Tongue (tissue), 2 donors: ENCODE measurements around the gene TBPL2. TPM values are rescaled to one million over a fixed set of nuclear protein-coding genes. Genes with fewer than 3 reads are reported as not detected.
"Not testable (repeated sequence)": the region's sequence is repeated elsewhere in the genome, so short reads cannot be mapped to it uniquely, and the experiment has no call there.

ENCODE experiments used
- DNase-seq: peaks from one replicate; pipeline ENCODE4 v3.0.0-alpha.2; 2015
- total RNA-seq: library from RNA; depleted of rRNA; stranded (reverse); fragments of >200 nt; gene quantifications from one replicate; pipeline ENCODE4 v1.2.3, GENCODE V29; 2014

Gene TBPL2
- total RNA-seq, 1 donor from 2014 or later, result not detected

DNA sequence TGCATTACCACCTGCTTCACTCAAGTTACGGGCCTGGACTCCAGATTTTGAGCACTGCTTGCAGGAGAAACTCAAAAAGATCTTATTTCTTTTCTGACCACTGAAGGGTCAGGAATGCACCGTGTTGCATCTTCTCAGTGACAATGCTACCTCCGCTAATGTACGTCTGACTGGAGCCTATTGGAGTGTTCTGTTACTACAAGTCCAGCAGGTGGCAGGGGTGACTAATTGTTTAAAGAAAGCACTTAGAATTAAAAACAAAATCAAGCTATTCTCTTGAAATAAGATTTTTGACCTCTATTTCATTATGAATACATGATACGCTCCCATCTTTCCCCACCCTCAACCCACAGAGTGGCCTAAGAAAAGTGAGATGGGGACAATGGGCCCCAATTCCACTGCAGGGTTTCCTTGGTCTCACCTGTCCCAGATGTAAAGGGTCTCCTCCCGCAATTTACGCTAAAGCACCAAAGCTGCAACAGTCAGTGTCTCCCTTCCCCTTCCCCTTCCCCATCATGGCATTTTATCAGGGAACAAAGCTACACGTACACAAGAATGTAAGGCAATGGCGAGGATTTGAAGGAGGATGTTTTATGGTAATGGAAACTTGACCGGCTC, 2.2 kb downstream of the TBPL2 start:
- DNase-seq, result peak; percentile 69

- DNase-seq, result no peak
Observed at GRCh38 chr14:55436931-55437330, 3.5 kb downstream of the TBPL2 start.

GRCh38 chr14:55436519-55436918, 3.9 kb downstream of the TBPL2 start:
- DNase-seq, result no peak

DNA sequence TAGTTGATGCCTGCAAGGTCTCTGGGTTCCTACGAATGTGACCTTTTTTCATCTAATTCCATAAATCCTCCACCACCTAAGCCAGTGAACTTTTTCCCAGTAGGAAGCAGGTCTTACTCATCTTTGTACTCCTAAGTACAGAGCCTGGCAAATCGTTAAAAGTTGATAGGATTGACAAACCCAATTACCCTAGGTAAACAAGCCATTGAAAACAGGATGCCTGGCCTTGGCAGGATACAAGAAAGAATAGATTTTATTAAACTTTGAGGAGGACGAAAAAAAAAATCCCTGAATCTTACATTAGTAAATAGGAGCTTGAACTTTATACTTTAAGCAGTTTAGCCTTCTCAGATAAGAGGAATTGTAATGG, 5.6 kb downstream of the TBPL2 start:
- DNase-seq, result no peak

DNA sequence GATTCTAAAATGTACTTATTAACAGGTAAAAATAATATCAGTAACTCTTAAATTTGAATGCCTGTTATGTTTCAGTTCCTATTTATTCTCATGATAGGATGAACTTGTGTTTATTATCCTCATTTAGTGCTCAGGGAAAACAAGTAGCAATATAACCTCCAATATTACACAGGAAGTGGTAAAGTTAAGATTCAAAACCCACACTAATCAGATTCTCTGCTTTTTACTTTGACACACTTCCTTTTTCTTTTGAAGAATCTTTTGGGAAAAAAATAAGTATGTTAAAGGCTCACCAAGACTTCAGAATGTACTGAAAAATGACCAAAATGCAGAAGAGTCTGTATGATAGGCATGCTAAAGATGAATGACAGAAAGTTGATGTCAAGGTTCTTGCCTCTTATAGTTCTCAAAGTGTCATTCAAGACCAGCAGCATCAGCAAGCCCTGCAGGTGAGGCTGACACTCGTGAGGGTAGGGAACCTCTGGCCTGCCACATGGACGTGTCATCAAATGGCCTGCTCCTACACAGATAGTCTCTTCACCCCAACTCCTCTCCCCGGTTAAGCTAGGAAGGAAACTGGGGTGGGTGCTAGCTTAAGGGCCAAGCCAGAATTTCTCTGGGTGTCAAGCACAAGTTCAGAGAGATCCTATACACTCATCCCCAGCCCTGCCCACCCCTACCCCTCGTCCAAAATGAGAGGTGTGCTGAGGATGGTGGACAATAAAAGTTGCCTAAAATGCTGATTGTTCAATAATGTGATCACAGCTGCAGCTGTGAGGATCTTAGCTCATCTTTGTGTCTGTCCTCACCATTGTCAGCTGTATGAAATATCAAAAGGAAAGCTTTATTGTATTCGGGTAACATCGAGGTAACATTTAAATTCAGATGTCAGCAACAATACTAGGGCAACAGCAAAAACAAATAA, 6.3 kb downstream of the TBPL2 start:
- DNase-seq, result no peak

DNA sequence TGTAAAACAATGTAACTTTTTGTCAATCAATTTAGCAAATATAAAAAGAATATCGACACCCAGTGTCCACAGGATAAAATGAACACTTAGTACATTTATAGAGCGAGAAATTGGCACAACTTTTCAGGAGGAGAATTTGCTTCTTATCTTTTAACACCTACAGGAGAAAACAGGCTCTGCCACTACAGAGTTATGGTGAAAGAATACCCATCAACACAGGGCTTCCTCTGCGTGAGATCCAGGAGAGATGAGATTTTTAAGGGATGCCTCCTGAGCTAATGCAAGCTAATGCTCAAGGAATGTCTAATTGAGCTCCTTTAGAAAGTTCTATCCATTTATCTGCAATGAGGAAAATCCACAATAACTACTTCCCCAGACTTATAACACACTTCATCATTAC, 7.8 kb downstream of the TBPL2 start:
- DNase-seq, result no peak

DNA sequence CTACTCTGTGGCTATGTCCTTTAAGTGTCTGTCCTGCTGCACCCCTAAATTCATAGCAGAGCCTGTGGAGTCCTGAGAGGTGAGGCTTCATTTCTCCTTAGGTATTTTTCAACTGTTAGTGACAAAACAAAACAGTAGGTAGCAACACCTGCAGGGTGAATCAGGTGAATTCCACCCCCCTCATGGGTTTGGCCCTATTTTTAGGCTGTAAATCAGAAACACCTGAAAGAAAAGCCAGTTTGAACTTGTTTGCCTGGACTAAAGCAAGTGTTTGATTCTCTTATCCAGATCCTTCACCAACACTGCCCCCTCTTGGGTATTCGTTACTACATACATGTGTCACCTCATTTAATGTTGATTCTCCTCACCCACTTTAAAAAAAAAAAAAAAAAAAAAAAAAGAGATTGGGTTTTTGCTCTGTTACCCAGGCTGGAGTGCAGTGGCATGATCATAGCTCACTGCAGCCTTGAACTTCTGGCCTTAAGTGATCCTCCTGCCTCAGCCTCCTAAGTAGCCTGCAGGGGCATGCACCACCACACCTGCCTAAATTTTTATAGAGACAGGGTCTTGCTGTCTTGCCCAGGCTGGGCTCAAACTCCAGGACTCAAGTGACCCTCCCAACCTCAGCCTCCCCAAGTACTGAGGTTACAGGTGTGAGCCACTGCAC, 10.3 kb downstream of the TBPL2 start:
- peak; percentile 60 for DNase-seq

DNA sequence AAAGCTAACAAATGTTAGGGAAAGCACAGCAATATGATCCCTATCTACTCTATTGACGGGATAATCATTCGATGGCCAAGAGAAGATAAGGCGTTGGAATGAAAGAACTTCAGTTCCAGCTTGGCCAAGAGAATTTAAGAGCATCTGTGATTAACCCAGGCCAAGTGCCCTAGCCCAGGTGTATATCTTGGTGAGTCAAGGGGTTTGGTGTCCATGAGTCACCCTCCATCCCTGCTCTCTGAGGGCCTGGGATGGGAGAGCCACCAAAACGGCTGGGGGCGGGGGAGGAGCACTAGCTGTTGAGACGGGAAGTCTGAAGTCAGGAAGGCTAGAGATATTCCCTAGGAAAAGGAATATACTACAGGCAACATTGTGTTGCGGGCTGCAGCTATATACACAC, 13.0 kb downstream of the TBPL2 start:
- DNase-seq, result no peak

- DNase-seq, result no peak
Observed at GRCh38 chr14:55426891-55427290, 13.5 kb downstream of the TBPL2 start.

GRCh38 chr14:55425091-55425490, 15.3 kb downstream of the TBPL2 start:
- no peak for DNase-seq

- no peak for DNase-seq
Observed at GRCh38 chr14:55423969-55424368, 16.4 kb downstream of the TBPL2 start.

DNA sequence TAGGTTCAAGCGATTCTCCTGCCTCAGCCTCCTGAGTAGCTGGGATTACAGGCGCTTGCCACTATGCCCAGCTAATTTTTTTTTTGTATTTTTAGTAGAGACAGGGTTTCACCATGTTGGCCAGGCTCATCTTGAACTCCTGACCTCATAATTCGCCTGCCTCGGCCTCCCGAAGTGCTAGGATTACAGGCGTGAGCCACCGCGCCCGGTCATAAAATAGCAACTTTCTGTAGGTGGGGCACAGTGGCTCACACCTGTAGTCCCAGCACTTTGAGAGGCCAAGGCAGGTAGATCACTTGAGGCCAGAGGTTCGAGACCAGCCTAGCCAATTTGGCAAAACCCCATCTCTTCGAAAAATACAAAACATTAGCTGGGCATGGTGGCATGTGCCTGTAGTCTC, 18.1 kb downstream of the TBPL2 start:
- not testable (repeated sequence) for DNase-seq

DNA sequence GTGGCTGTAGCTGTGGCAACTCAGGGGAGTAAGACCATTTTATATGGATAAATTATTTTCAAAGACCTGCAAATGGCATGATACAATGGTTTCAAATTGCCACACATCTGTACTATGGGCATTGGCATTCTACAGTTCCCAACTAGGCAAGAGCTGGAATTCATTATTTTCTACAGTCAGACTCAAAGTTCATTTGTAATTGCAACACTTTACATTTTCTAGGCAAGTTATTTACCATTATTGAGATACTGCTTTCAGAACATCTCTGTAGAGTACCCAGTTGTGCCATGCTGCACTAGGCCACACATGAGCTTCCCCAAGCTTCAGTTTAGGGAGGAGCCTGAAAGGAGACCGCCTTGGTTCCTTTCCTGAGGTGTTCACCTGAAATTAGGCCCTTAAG, 20.8 kb downstream of the TBPL2 start:
- DNase-seq, result no peak

DNA sequence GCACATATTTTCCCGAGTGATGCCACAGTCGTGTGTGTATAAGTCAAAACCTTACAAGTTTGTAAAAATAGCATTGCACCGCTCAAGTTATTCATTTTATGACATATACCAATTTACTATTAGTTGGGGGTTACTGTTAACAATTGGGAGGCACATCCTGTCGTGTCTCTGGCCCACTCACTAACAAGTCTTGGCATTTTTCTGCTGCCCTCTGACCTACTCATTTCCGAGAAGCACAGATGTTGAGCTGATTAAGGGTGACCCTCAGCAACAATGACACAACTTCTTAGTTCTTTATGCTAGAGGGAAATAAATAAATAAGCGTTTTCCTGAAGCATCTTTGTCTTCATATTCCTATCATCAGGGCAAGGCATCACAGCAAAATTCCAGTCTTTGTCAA, 22.0 kb downstream of the TBPL2 start:
- DNase-seq, result no peak

DNA sequence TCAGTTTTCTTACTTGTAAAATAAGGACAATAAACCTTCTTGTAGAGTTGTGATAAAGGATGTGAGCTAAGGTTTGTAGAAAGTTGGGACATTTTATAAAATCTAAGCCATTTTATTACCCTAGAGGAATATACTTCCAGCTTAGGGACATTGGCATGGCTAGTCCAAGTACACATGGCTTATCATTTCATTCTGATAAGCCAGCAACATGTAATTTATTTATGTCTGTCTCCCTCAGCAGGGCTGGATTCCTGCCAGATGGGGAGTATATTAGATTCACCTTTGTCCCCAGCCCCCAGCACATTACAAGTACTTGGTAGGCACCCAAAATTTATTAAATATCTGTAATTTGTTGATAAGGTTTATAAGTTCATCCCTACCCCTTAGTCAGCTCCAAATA, 22.5 kb downstream of the TBPL2 start:
- no peak for DNase-seq

DNA sequence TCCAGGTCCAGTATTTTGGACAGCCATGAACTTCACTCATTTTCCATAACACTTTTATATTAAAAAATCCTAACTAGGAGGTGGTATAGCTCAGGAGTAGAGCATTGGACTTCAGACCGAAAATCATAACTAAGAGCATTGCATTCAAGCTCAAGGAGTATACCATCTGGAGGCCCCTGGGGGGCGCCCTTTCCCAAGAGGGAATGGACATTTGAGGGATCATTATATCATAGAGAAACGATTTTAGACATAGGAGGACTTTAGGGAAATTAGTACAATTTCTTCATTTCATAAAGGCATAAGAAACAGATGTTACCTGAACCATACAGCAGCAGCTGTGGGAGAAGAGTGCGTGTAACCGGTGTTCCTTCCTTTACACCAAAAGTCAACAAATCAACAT, 23.6 kb downstream of the TBPL2 start:
- DNase-seq, result no peak

- no peak for DNase-seq
Observed at GRCh38 chr14:55414551-55414950, 25.9 kb downstream of the TBPL2 start.

GRCh38 chr14:55412676-55413075, 27.7 kb downstream of the TBPL2 start:
- DNase-seq, result no peak

DNA sequence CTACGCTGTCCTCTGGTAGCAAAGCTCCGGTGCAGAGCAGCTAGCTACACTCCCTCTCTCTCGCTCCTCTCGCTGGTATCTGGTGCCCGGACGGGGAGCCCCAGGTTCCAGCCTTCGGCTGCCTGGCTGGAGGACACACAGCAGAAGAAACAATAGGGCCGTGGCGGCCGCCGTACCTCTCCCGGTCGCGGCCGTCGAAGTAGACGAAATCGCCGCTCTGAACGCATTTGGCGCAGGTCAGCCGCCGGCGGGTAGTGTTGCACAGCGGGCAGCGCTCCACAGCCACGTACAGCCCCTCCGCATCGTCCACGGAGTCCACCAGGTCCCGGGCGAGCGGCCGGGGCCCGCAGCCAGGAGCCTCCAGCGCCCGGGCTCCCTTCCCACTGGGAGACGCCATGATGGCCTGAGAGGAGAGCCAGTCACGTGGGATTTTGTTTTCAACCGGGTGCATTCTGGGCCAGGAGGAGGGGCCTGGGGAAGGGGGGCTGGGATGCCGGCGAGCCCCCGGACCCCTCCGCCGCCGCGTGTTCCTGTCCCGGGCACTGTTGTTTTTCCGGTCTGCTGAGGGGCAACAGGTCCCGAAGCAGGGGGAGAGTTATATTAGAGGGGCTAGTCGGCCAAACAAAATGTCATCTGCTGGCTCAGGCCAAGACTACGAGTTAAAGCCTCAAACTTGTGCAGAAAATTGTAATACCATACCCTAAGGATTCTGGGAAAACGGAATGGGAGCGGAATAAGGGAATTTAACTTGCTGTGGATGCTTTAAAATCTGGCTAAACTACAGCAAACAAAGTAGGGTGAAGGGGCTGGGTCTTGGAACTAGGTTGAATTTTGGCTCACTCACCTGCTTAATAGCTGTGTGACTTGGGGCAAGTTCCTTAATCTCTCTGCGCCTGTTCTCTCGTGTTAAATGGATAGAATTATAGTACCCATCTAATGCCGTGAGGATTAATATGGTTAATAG, 28.7 kb downstream of the TBPL2 start, which contains the start of gene ATG14:
TSS of gene ATG14 (minus strand) at position 405 of the 964 bp plus-strand sequence. CDS start at position 397, 8 bp downstream.
- peak; percentile 96 for DNase-seq

- no peak for DNase-seq
Observed at GRCh38 chr14:55410876-55411275, 29.5 kb downstream of the TBPL2 start.

DNA sequence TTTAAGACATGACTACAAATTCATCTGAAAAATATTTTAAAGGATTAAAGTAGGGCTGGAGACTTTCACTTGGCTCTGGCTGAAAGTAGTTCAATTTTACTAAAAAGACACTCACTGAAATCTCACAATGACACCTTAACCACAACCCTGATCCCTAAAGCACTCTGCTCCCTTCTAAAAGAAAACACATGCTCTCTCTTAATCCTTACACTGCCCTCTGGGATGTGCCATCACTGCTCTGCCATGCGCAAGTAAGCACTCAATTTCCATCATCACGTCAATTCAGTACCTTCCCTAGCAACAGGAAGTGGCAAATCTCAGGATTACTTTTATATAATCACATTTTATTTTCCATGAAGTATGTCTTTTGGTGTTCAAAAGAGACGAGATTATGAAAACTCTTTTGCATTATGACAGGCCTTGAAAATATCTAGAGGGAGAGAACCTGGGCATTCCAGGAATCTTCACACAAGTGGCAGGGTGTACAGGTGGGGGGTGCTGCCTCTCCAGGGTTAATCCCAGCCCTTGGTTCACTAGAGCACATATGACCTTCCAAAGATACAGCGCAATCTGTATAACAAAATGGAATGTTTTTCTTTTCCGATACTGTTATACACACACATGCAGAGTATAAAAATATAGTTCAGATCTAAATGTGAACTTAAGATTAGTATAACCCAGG, 36.1 kb downstream of the TBPL2 start:
- no peak for DNase-seq
